B cell (primary cell): ENCODE measurements around the gene SYT13.

Experiments
- CTCF ChIP-seq: fragments of 200-600 bp; IDR thresholded peaks from one replicate; pipeline ENCODE4 v1.8.0; 2022; ENCODE audit warnings: antibody characterized with exemption, mild to moderate bottlenecking
- EZH2 ChIP-seq: IDR thresholded peaks from 2 replicates; pipeline ENCODE4 v1.6.1; 2012; ENCODE audit warnings: borderline replicate concordance, low read depth, mild to moderate bottlenecking, moderate library complexity, low read length; ENCODE audit not compliant: insufficient read depth, poor library complexity, severe bottlenecking

- TF ChIP-seq CTCF: no peak
- no peak for TF ChIP-seq EZH2
Observed at GRCh38 chr11:45193695-45194094, 92.4 kb downstream of the SYT13 start.
